Esophagus squamous epithelium (tissue), 4 donors: Measurements from ENCODE around the gene PAX6.

Source experiments
- CTCF ChIP-seq, 6 experiments: fragments of 450-650 bp in 4 of 6; fragments of 200-600 bp in 2 of 6; sonication (generic) in 2 of 6; IDR thresholded peaks; one replicate each; pipeline ENCODE4 v1.5.1; 2016 to 2019; ENCODE audit warnings: antibody characterized with exemption in 6 of 6, mild to moderate bottlenecking in 4 of 6, moderate library complexity in 4 of 6
- POLR2A ChIP-seq, 4 donors: fragments of 450-650 bp; IDR thresholded peaks; one replicate each; pipeline ENCODE4 v1.6.1; 2017; ENCODE audit warnings: antibody characterized with exemption in 4 of 4, mild to moderate bottlenecking in 4 of 4, moderate library complexity in 3 of 4

GRCh38 chr11:31812383-31813381, 1.6 kb upstream of the PAX6 start:
- no peak for TF ChIP-seq CTCF (IDR thresholded peaks at IDR 0.05)
- TF ChIP-seq POLR2A (IDR thresholded peaks at IDR 0.05): no peak
